Spinal cord (tissue), 10 donors: ENCODE data around the gene SPECC1. TPM values are rescaled to one million over a fixed set of nuclear protein-coding genes. Genes with fewer than 3 reads are reported as not detected.
A peak's percentile ranks its signal among the peaks of the same experiment; 100 is the strongest.
"Not testable (repeated sequence)": the region's sequence is repeated elsewhere in the genome, so short reads cannot be mapped to it uniquely, and the experiment has no call there.

Experiments
- DNase-seq, 6 donors: peaks; one replicate each; pipeline versions ENCODE4 v3.0.0 to v3.0.0-alpha.2; 2013 to 2015; ENCODE audit warnings: low spot score in 6 of 6, low read depth in 4 of 6
- H3K27ac ChIP-seq: one replicate; pipeline ENCODE4 v1.5.1; 2013; ENCODE audit warnings: low read depth, low read length, control low read depth
- H3K27me3 ChIP-seq: one replicate; pipeline ENCODE4 v1.6.1; 2013; ENCODE audit warnings: low read length; ENCODE audit not compliant: control insufficient read depth, insufficient read depth
- H3K36me3 ChIP-seq: one replicate; pipeline ENCODE4 v1.6.1; 2013; ENCODE audit warnings: low read length; ENCODE audit not compliant: control insufficient read depth, insufficient read depth
- H3K4me1 ChIP-seq: one replicate; pipeline ENCODE4 v1.6.1; 2013; ENCODE audit warnings: low read length; ENCODE audit not compliant: control insufficient read depth, insufficient read depth
- H3K4me3 ChIP-seq: one replicate; pipeline ENCODE4 v1.5.1; 2013; ENCODE audit warnings: low read depth, low read length, control low read depth
- H3K9me3 ChIP-seq: one replicate; pipeline ENCODE4 v1.6.1; 2013; ENCODE audit warnings: low read length; ENCODE audit not compliant: control insufficient read depth, insufficient read depth
- WGBS: methylation state at CpG from one replicate; pipeline ENCODE4 v1.1.5; 2013; ENCODE audit warnings: missing lambda C conversion rate; ENCODE audit not compliant: insufficient coverage; 5-methylcytosine and 5-hydroxymethylcytosine counted together
- polyA plus RNA-seq, 2 donors: library from polyadenylated mRNA; unstranded; fragments of 120-200 nt; gene quantifications; one replicate each; pipeline ENCODE4 v1.2.1, GENCODE V29; 2013; ENCODE audit not compliant: insufficient read length in 2 of 2
- total RNA-seq, 2 donors: library from RNA; depleted of rRNA in 1 of 2; stranded (reverse); fragments of 120-200 nt in 1 of 2; fragments of >200 nt in 1 of 2; gene quantifications; one replicate each; pipeline versions ENCODE4 v1.2.3 to v1.2.4, GENCODE V29; 2013 to 2014
- donor health status: healthy.

SPECC1 gene
- total and polyA plus RNA-seq, 4 donors = 45.6 to 52.1 (median 49.9) TPM

- Histone ChIP-seq H3K4me3 (peak overlapping the region; percentile 21), H3K36me3 (no peaks in the 10 kb centered on the region), H3K9me3 (no peaks in the 10 kb centered on the region), H3K27me3 (peaks cover 18% of the 10 kb centered on the region), H3K4me1 (peaks cover 9% of the 10 kb centered on the region), H3K27ac (no peak overlapping the region)
- DNase-seq = peak in 3 of 6 donors; percentile 51 to 92 (median 85)
- WGBS = 8% methylated on average over 6 of the region's 11 CpGs
These were observed 1.1 kb downstream of the SPECC1 start for GRCh38 chr17:20010099-20010863.

DNA sequence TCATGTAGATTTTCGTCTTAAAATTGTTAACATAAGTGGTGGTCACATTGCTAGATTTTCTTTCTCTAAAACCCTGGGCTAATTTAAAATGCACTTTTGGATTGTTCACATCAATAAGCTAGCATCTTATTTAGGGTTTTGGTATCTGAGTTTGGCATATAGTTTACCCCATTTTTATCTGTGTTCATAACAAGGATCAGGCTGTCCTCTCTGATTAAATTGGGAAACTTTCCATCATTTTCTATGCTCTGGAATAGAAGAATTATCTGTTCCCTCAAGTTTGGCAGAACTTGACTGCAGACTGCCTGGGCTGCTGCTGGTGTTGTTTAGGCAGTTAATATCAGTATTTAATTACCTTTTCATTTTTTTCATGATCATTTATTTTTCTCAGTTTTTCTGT lies 1.8 kb downstream of the SPECC1 start:
- Histone ChIP-seq H3K36me3 (no peaks in the 10 kb centered on the region), H3K27me3 (peaks cover 18% of the 10 kb centered on the region), H3K4me3 (no peak overlapping the region), H3K9me3 (no peaks in the 10 kb centered on the region), H3K27ac (no peak overlapping the region), H3K4me1 (peaks cover 9% of the 10 kb centered on the region)
- no peak for DNase-seq
- WGBS = 80% methylated on average over 1 of the region's 1 CpG

DNA sequence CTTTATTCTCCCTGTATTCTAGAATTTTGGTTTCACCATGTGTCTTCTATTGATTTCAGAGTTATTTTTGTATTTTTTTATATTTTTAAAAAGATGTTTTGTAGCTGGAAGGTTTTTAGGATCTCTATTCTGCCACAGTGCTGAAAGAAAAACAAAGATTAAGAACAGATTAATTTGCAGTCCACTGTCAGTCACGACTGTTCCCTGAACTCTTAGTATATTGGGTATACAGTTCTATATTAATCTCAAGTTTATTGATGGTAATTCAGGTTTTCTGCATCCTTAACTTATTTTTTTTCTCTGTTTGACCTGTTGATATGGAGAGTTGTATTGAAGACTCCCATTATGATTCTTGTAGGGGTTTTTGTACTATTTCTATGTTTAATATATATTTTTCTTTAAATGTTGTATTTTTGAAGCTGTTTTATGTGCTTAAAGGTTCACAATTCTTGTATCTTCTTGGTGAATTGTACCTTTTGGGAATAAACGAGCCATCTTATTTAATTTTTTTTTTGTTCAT lies 2.9 kb downstream of the SPECC1 start:
- H3K9me3 ChIP-seq = no peaks in the 10 kb centered on the region
- no peaks in the 10 kb centered on the region for H3K36me3 ChIP-seq
- no peak for DNase-seq
- no CpG with 5 or more reads among the region's 2 CpGs for WGBS
- H3K27me3 ChIP-seq = peaks cover 15% of the 10 kb centered on the region
- H3K27ac ChIP-seq = no peak overlapping the region
- H3K4me1 ChIP-seq = peaks cover 9% of the 10 kb centered on the region
- no peak overlapping the region for H3K4me3 ChIP-seq

DNA sequence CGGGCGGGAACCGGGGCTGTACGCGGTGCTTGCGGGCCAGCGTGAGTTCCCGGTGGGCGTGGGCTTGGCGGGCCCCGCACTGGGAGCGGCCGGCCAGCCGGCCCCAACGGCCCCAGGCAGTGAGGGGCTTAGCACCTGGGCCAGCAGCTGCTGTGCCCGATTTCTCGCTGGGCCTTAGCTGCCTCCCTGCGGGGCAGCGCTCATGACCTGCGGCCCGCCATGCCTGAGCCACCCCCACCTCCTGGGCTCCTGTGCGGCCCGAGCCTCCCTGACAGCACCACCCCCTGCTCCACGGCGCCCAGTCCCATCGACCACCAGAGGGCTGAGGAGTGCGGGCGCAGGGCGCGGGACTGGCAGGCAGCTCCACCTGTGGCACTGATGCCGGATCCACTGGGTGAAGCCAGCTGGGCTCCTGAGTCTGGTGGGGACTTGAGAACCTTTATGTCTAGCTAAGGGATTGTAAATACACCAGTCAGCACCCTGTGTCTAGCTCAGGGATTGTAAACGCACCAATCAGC lies 7.4 kb downstream of the SPECC1 start:
- not testable (repeated sequence) for H3K27ac ChIP-seq, DNase-seq, H3K27me3 ChIP-seq, H3K4me1 ChIP-seq, H3K9me3 ChIP-seq, H3K4me3 ChIP-seq, H3K36me3 ChIP-seq
- WGBS = 95% methylated on average over 32 of the region's 32 CpGs

DNA sequence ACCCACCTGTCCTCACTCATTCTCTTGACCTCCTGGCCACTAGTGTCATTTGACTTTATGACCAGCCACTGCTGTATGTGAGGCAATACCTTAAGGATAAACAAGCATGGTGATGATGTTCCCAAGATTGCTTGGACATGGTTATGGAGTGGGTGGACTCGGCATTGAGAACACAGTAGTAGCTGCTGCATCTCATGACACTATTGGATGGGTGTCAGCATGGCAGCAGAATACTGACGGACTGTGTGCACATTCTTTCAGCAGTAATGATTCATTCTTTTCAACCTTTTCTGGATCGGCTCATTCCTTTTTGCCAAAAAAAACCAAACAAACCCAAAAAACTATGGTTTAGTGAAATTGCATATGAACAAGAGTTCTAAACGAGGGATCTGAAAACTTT lies 13.5 kb downstream of the SPECC1 start:
- Histone ChIP-seq H3K9me3 (no peaks in the 10 kb centered on the region), H3K4me1 (no peaks in the 10 kb centered on the region), H3K36me3 (no peaks in the 10 kb centered on the region), H3K27me3 (no peaks in the 10 kb centered on the region), H3K27ac (no peak overlapping the region), H3K4me3 (no peak overlapping the region)
- WGBS = 83% methylated on average over 1 of the region's 4 CpGs
- no peak for DNase-seq

GRCh38 chr17:20026960-20027359 lies 17.8 kb downstream of the SPECC1 start:
- Histone ChIP-seq H3K4me1 (no peaks in the 10 kb centered on the region), H3K36me3 (no peaks in the 10 kb centered on the region), H3K27ac (no peak overlapping the region), H3K27me3 (no peaks in the 10 kb centered on the region), H3K4me3 (no peak overlapping the region), H3K9me3 (no peaks in the 10 kb centered on the region)
- no peak for DNase-seq

- no peaks in the 10 kb centered on the region for H3K27me3 ChIP-seq
- H3K36me3 ChIP-seq = no peaks in the 10 kb centered on the region
- H3K9me3 ChIP-seq = no peaks in the 10 kb centered on the region
- no peak overlapping the region for H3K27ac ChIP-seq
- no peak for DNase-seq
- no peak overlapping the region for H3K4me3 ChIP-seq
- whole genome bisulfite sequencing = no CpG with 5 or more reads among the region's 3 CpGs
- no peaks in the 10 kb centered on the region for H3K4me1 ChIP-seq
These were observed 19.3 kb downstream of the SPECC1 start for GRCh38 chr17:20028443-20028842.

DNA sequence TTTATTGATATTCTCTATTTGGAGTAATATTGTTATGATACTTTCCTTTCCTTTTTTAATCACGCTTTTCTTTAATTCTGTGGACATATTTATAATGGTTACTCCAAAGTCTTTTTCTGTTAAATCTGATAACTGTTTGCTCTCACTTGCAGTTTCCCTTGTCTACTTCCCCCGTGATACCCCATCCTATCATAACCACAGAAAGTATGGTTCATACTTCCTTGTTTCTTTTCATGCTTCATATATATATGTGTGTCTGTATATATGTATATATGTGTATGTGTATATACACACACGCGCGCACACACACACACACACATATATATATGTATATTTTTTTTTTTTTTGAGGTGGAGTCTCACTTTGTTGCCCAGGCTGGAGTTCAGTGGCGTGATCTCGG lies 23.5 kb downstream of the SPECC1 start:
- Histone ChIP-seq H3K36me3 (no peaks in the 10 kb centered on the region), H3K4me3 (no peak overlapping the region), H3K4me1 (no peaks in the 10 kb centered on the region), H3K9me3 (no peaks in the 10 kb centered on the region), H3K27ac (no peak overlapping the region), H3K27me3 (no peaks in the 10 kb centered on the region)
- no peak for DNase-seq
- WGBS = no CpG with 5 or more reads among the region's 7 CpGs

DNA sequence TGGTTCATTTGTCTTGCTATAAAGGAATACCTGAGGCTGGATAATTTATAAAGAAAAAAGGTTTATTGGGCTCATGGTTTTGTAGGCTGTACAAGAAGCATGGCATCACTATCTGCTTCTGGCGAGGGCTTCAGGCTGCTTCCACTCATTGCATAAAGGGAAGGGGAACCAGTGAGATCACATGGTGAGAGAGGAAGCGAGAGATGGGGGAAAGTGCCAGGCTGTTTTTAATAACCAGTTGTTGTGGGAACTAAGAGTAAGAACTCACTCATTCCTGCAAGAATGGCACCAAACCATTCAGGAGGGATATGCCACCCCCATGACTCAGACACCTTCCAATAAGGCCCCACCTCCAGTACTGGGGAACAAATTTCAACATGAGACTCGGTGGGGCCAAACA lies 24.3 kb downstream of the SPECC1 start:
- WGBS = 83% methylated on average over 1 of the region's 3 CpGs
- Histone ChIP-seq H3K27ac (no peak overlapping the region), H3K4me3 (no peak overlapping the region), H3K9me3 (no peaks in the 10 kb centered on the region), H3K27me3 (no peaks in the 10 kb centered on the region), H3K36me3 (no peaks in the 10 kb centered on the region), H3K4me1 (no peaks in the 10 kb centered on the region)
- DNase-seq = no peak

DNA sequence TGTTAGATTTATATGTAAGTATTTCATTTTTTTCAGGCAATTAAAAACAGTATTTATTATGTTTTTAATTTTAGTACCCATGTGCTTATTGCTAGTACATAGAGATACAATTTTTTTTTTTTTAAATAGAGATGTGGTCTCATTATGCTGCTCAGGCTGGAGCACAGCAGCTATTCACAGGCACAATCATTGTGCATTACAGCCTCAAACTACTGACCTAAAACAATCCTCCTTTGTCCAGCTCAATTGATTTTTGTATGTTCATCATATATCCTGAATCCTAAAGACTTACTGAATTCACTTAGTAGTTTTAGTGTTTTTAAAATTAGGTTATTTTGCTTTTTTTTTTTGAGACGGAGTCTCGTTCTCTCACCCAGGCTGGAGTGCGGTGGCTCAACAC lies 26.3 kb downstream of the SPECC1 start:
- Histone ChIP-seq H3K4me3 (no peak overlapping the region), H3K36me3 (no peaks in the 10 kb centered on the region), H3K27me3 (no peaks in the 10 kb centered on the region), H3K27ac (no peak overlapping the region), H3K4me1 (no peaks in the 10 kb centered on the region), H3K9me3 (no peaks in the 10 kb centered on the region)
- DNase-seq = no peak
- 20% methylated on average over 1 of the region's 3 CpGs for WGBS
